H1 (cell line): ENCODE results near the gene RAD51B. TPM values are rescaled to one million over a fixed set of nuclear protein-coding genes. Genes with fewer than 3 reads are reported as not detected.

Source experiments
- CTCF ChIA-PET: fragments of 300-600 bp; sonication (Branson Sonifier 250); formaldehyde crosslinking; loops from one replicate; lab custom pipeline; 2021; ENCODE audit not compliant: partially characterized antibody; lab: Charles Lee
- POLR2A ChIA-PET: fragments of 300-600 bp; sonication (Branson Sonifier 250); formaldehyde crosslinking; loops from one replicate; lab custom pipeline; 2021; ENCODE audit warnings: inconsistent platforms; ENCODE audit not compliant: partially characterized antibody; lab: Charles Lee
- DNase-seq, 2 experiments: peaks; one replicate each; pipeline versions ENCODE4 v3.0.0 to v3.0.0-alpha.2; 2010 to 2022; ENCODE audit warnings: low spot score in 2 of 2, low read depth in 1 of 2, mixed read lengths in 1 of 2
- FAIRE-seq: peaks from 2 replicates; lab custom pipeline; 2011; peaks lifted over from hg19 to GRCh38; lab: Jason Lieb, UNC
- H2AFZ ChIP-seq: 2 replicates; pipeline ENCODE4 v1.8.1; 2012; ENCODE audit warnings: low read length, inconsistent platforms
- H2AK5ac ChIP-seq: 2 replicates; pipeline ENCODE4 v1.6.1; 2013; ENCODE audit warnings: low read depth, low read length
- H2BK120ac ChIP-seq: replicated peaks from 2 replicates; pipeline ENCODE3; 2013; ENCODE audit warnings: low read depth, low read length, inconsistent platforms
- H2BK12ac ChIP-seq: 2 replicates; pipeline ENCODE4 v1.6.1; 2013; ENCODE audit warnings: low read depth, low read length
- H2BK15ac ChIP-seq: 2 replicates; pipeline ENCODE4 v1.6.1; 2013; ENCODE audit warnings: low read length
- H2BK20ac ChIP-seq: 2 replicates; pipeline ENCODE4 v1.6.1; 2013; ENCODE audit warnings: low read length
- H2BK5ac ChIP-seq: 2 replicates; pipeline ENCODE4 v1.6.1; 2013; ENCODE audit warnings: low read depth, low read length
- H3K14ac ChIP-seq: 2 replicates; pipeline ENCODE4 v1.6.1; 2013; ENCODE audit warnings: inconsistent platforms; ENCODE audit not compliant: insufficient read length
- H3K18ac ChIP-seq: 2 replicates; pipeline ENCODE4 v1.6.1; 2013; ENCODE audit warnings: low read length; ENCODE audit errors: extremely low read depth
- H3K23ac ChIP-seq: 2 replicates; pipeline ENCODE4 v1.6.1; 2013; ENCODE audit warnings: inconsistent platforms; ENCODE audit not compliant: insufficient read length
- H3K23me2 ChIP-seq: 2 replicates; pipeline ENCODE4 v1.6.1; 2013; ENCODE audit warnings: low read depth, low read length
- H3K27ac ChIP-seq: 2 replicates; pipeline ENCODE4 v1.6.1; 2011; ENCODE audit warnings: low read depth, low read length, inconsistent platforms
- H3K27me3 ChIP-seq, 4 experiments: replicated peaks in 1 of 4; 1 replicate in 1 of 4; 2 replicates in 3 of 4; pipeline versions ENCODE4 v1.6.1 to v1.8.1; 2011 to 2013; ENCODE audit warnings: low read length in 3 of 4, mild to moderate bottlenecking in 3 of 4, inconsistent platforms in 2 of 4, mixed read lengths in 2 of 4, moderate library complexity in 1 of 4; ENCODE audit not compliant: control insufficient read depth in 3 of 4, insufficient read depth in 3 of 4; ENCODE audit errors: extremely low read depth in 1 of 4
- H3K36me3 ChIP-seq, 4 experiments: 2 replicates each; pipeline versions ENCODE4 v1.6.1 to v1.8.1; 2011 to 2013; ENCODE audit warnings: mild to moderate bottlenecking in 4 of 4, low read length in 3 of 4, moderate library complexity in 2 of 4, control low read depth in 1 of 4, inconsistent platforms in 1 of 4; ENCODE audit not compliant: insufficient read depth in 4 of 4, control insufficient read depth in 2 of 4
- H3K4ac ChIP-seq: replicated peaks from 2 replicates; pipeline ENCODE3; 2013; ENCODE audit warnings: low read length, low read depth, mixed read lengths, inconsistent platforms; ENCODE audit not compliant: insufficient read length
- H3K4me1 ChIP-seq, 4 experiments: replicated peaks in 1 of 4; 1 replicate in 1 of 4; 2 replicates in 3 of 4; pipeline versions ENCODE4 v1.6.1 to v1.8.1; 2011 to 2013; ENCODE audit warnings: low read length in 3 of 4, inconsistent platforms in 2 of 4, mixed read lengths in 1 of 4; ENCODE audit not compliant: insufficient read depth in 4 of 4, control insufficient read depth in 3 of 4
- H3K4me2 ChIP-seq, 2 experiments: 2 replicates each; pipeline versions ENCODE4 v1.6.1 to v1.8.1; 2011 to 2013; ENCODE audit warnings: low read depth in 2 of 2, low read length in 2 of 2, control low read depth in 1 of 2, inconsistent platforms in 1 of 2, mild to moderate bottlenecking in 1 of 2; ENCODE audit not compliant: insufficient read depth in 1 of 2
- H3K4me3 ChIP-seq, 4 experiments: fragments of 200-600, 300-600 bp in 1 of 4; sonication (generic), shearing (Covaris generic), sonication (Bioruptor Twin) in 1 of 4; 2 replicates each; pipeline versions ENCODE4 v1.5.1 to v1.8.1; 2011 to 2016; ENCODE audit warnings: low read length in 4 of 4, low read depth in 3 of 4, control low read depth in 2 of 4, inconsistent platforms in 2 of 4, mild to moderate bottlenecking in 2 of 4, mixed read lengths in 1 of 4, moderate library complexity in 1 of 4; ENCODE audit not compliant: insufficient read depth in 2 of 4; ENCODE audit errors: extremely low read depth in 1 of 4
- H3K56ac ChIP-seq: replicated peaks from 2 replicates; pipeline ENCODE3; 2013; ENCODE audit warnings: low read depth, mild to moderate bottlenecking, mixed read lengths, low read length, inconsistent platforms; ENCODE audit not compliant: insufficient read length
- H3K79me1 ChIP-seq: 2 replicates; pipeline ENCODE4 v1.6.1; 2013; ENCODE audit warnings: low read depth, low read length, control low read depth
- H3K79me2 ChIP-seq, 2 experiments: 2 replicates each; pipeline versions ENCODE4 v1.6.1 to v1.8.1; 2012 to 2013; ENCODE audit warnings: low read length in 2 of 2, mild to moderate bottlenecking in 2 of 2, inconsistent platforms in 1 of 2; ENCODE audit not compliant: insufficient read depth in 2 of 2, control insufficient read depth in 1 of 2
- H3K9ac ChIP-seq, 4 experiments: replicated peaks in 1 of 4; 1 replicate in 1 of 4; 2 replicates in 3 of 4; pipeline versions ENCODE4 v1.6.1 to v1.8.1; 2011 to 2013; ENCODE audit warnings: low read depth in 3 of 4, low read length in 3 of 4, control low read depth in 2 of 4, mild to moderate bottlenecking in 2 of 4, moderate library complexity in 2 of 4, inconsistent platforms in 1 of 4; ENCODE audit errors: extremely low read depth in 1 of 4
- H3K9me3 ChIP-seq, 2 experiments: 2 replicates each; pipeline versions ENCODE4 v1.6.1 to v1.8.1; 2012 to 2013; ENCODE audit warnings: mild to moderate bottlenecking in 2 of 2, moderate library complexity in 2 of 2, control low read depth in 1 of 2, inconsistent platforms in 1 of 2, low read depth in 1 of 2, low read length in 1 of 2, mixed read lengths in 1 of 2; ENCODE audit not compliant: insufficient read depth in 2 of 2
- H4K20me1 ChIP-seq, 2 experiments: replicated peaks in 1 of 2; 2 replicates each; pipeline versions ENCODE3 to v1.8.1; 2011 to 2013; ENCODE audit warnings: inconsistent platforms in 2 of 2, low read length in 2 of 2, mild to moderate bottlenecking in 1 of 2; ENCODE audit not compliant: insufficient read depth in 2 of 2, control insufficient read depth in 1 of 2
- H4K5ac ChIP-seq: 2 replicates; pipeline ENCODE4 v1.6.1; 2013; ENCODE audit warnings: low read length, low read depth, mixed read lengths, inconsistent platforms; ENCODE audit not compliant: insufficient read length
- H4K8ac ChIP-seq: 2 replicates; pipeline ENCODE4 v1.8.0; 2013; ENCODE audit warnings: mild to moderate bottlenecking, moderate library complexity, low read length, inconsistent platforms; ENCODE audit not compliant: insufficient read depth; ENCODE audit errors: extremely low read depth
- H4K91ac ChIP-seq: replicated peaks from 2 replicates; pipeline ENCODE3; 2013; ENCODE audit warnings: low read length, mixed read lengths, inconsistent platforms; ENCODE audit not compliant: insufficient read length
- EGR1 ChIP-seq: IDR thresholded peaks from 2 replicates; pipeline ENCODE4 v1.6.1; 2011; ENCODE audit warnings: low read depth, low read length, borderline replicate concordance
- EP300 ChIP-seq, 2 experiments: IDR thresholded peaks; 1 replicate in 1 of 2; 2 replicates in 1 of 2; pipeline ENCODE4 v1.6.1; 2011 to 2012; ENCODE audit warnings: low read depth in 2 of 2, low read length in 2 of 2, mild to moderate bottlenecking in 2 of 2, borderline replicate concordance in 1 of 2, inconsistent platforms in 1 of 2, moderate library complexity in 1 of 2
- FOSL1 ChIP-seq: IDR thresholded peaks from 2 replicates; pipeline ENCODE4 v1.6.1; 2011; ENCODE audit warnings: mild to moderate bottlenecking, low read depth, low read length, moderate library complexity; ENCODE audit not compliant: insufficient read depth
- JUN ChIP-seq: IDR thresholded peaks from 2 replicates; pipeline ENCODE4 v1.6.1; 2011; ENCODE audit warnings: low read depth, mild to moderate bottlenecking, improper control_type of control experiment, low read length
- NANOG ChIP-seq: IDR thresholded peaks from 2 replicates; pipeline ENCODE4 v1.6.1; 2011; ENCODE audit warnings: low read length, low read depth, mild to moderate bottlenecking, inconsistent platforms; ENCODE audit not compliant: insufficient read depth, poor library complexity, severe bottlenecking
- POU5F1 ChIP-seq: IDR thresholded peaks from 2 replicates; pipeline ENCODE4 v1.6.1; 2011; ENCODE audit warnings: low read depth, mild to moderate bottlenecking, low read length, moderate library complexity
- SIN3A ChIP-seq, 2 experiments: IDR thresholded peaks in 1 of 2; conservative IDR thresholded peaks in 1 of 2; 2 replicates each; pipeline ENCODE4 v1.6.1; 2011 to 2012; ENCODE audit warnings: low read length in 2 of 2, improper control_type of control experiment in 1 of 2, low read depth in 1 of 2, mild to moderate bottlenecking in 1 of 2
- WGBS, 2 experiments: shearing (Covaris generic) in 1 of 2; methylation state at CpG; one replicate each; pipeline versions ENCODE4 v1.1.6 to v1.1.7; 2013 to 2015; ENCODE audit warnings: low lambda C conversion rate in 2 of 2, mixed read lengths in 2 of 2, inconsistent platforms in 1 of 2, low coverage in 1 of 2, missing lambda C conversion rate in 1 of 2; ENCODE audit not compliant: insufficient replicate concordance in 2 of 2, insufficient coverage in 1 of 2, insufficient read length in 1 of 2; ENCODE audit errors: extremely low coverage in 1 of 2, missing lambda C conversion rate in 1 of 2; 5-methylcytosine and 5-hydroxymethylcytosine counted together
- polyA plus RNA-seq, 7 experiments: library from polyadenylated mRNA; depleted of rRNA in 3 of 7; stranded (reverse) in 5 of 7; unstranded in 2 of 7; fragments of >200 nt in 5 of 7; fragments of 200-250 nt in 2 of 7; gene quantifications; 1 replicate in 5 of 7; 2 replicates in 1 of 7; 4 replicates in 1 of 7; pipeline versions ENCODE4 v1.2.1 to v1.2.3, GENCODE V29; 2011 to 2013; ENCODE audit warnings: missing spikeins in 2 of 7, mixed read lengths in 2 of 7
- total RNA-seq: library from RNA; stranded (reverse); fragmentation: NEBNext Ultra II Directional; extraction: Animal tissue kit (Norgen Biotek cat#: 25700); gene quantifications from 2 replicates; pipeline ENCODE4 v1.2.1, GENCODE V29; 2021
- TF ChIP-seq, protein P1 (sequence below): IDR thresholded peaks from 2 replicates; pipeline ENCODE4 v1.6.1; 2012; ENCODE audit warnings: inconsistent platforms

RAD51B gene
- total and polyA plus RNA-seq, 2 of the 8 experiments (the other 6 are each of a cell fraction or from before 2014, with no cell fraction given): 3.9 to 14.9 TPM

GRCh38 chr14:68281497-68281896 is 461.9 kb downstream of the RAD51B start:
- H2BK12ac ChIP-seq: no peak overlapping the region
- no peak overlapping the region for H2BK5ac ChIP-seq
- 82% methylated on average over 4 of the region's 4 CpGs; no CpG with 5 or more reads in 1 of the 2 experiments for WGBS, 2 experiments
- H4K5ac ChIP-seq: no peak overlapping the region
- H3K23ac ChIP-seq: no peak overlapping the region
- H2BK120ac ChIP-seq: no peak overlapping the region
- H3K4me1 ChIP-seq: peaks cover 4 to 15% (median 6%) of the 10 kb centered on the region in 4 experiments; a peak in 6 of 7 replicates
- POLR2A ChIA-PET: no interaction called here
- no peak overlapping the region for H3K56ac ChIP-seq
- H3K18ac ChIP-seq: no peak overlapping the region
- no peak overlapping the region for H2BK20ac ChIP-seq
- H2BK15ac ChIP-seq: 0 out of 2 replicates have a peak overlapping the region, but pooled peaks have one; percentile 67
- no peak overlapping the region for H2AK5ac ChIP-seq
- no peaks in the 10 kb centered on the region for H3K9me3 ChIP-seq
- CTCF ChIA-PET: interaction anchor here (1.3 kb wide), 1 partner anchor 563 kb away, joined by 3 read pairs; no protein-coding TSS in a partner anchor
- H3K27ac ChIP-seq: no peak overlapping the region
- no peak overlapping the region for H3K4me2 ChIP-seq
- no peak overlapping the region for H4K8ac ChIP-seq
- no peaks in the 10 kb centered on the region for H3K27me3 ChIP-seq
- no peak overlapping the region for H3K14ac ChIP-seq
- FAIRE-seq: no peak
- no peak for DNase-seq
- no peak overlapping the region for H3K9ac ChIP-seq
- TF ChIP-seq, protein P1, sequence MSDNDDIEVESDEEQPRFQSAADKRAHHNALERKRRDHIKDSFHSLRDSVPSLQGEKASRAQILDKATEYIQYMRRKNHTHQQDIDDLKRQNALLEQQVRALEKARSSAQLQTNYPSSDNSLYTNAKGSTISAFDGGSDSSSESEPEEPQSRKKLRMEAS: no peak
- TF ChIP-seq JUN (no peak), NANOG (no peak), EGR1 (no peak), POU5F1 (no peak), SIN3A (conservative IDR thresholded peaks at IDR 0.05 in 1 of 2, IDR thresholded peaks at IDR 0.05 in 1 of 2; ENCODE audit: low read depth in 1 of 2, low read length in 2 of 2) (no peak), FOSL1 (no peak), EP300 (IDR thresholded peaks at IDR 0.05; ENCODE audit: borderline replicate concordance in 1 of 2, low read depth in 2 of 2, low read length in 2 of 2) (no peak)
- H3K23me2 ChIP-seq: no peaks in the 10 kb centered on the region
- no peak overlapping the region for H3K4me3 ChIP-seq
- no peak overlapping the region for H2AFZ ChIP-seq
- no peaks in the 10 kb centered on the region for H4K20me1 ChIP-seq
- no peaks in the 10 kb centered on the region for H3K79me1 ChIP-seq
- no peaks in the 10 kb centered on the region for H3K36me3 ChIP-seq
- H3K4ac ChIP-seq: no peak overlapping the region
- H3K79me2 ChIP-seq: no peaks in the 10 kb centered on the region
- H4K91ac ChIP-seq: no peak overlapping the region
